ENCODE measurements around the gene MAMDC2.

GRCh38 chr9:70106571-70106970 lies 62.9 kb downstream of the MAMDC2 start:
- TF ChIP-seq EZH2 (IDR thresholded peaks at IDR 0.05; ENCODE audit: low read length, missing control alignments), result no peak
- no peak for TF ChIP-seq CTCF (conservative IDR thresholded peaks at IDR 0.05 in 1 of 2, IDR thresholded peaks at IDR 0.05 in 1 of 2; ENCODE audit: low read depth in 1 of 2, low read length in 2 of 2)
